Upper lobe of left lung (tissue), 6 donors: Measurements from ENCODE around the gene LILRA2. TPM values are rescaled to one million over a fixed set of nuclear protein-coding genes. Genes with fewer than 3 reads are reported as not detected.

Experiments used
- ATAC-seq, 2 donors: fragments of 200-7000 bp; cut with Tn5 transposase; one replicate each; pipeline ENCODE4 v1.9.1; 2022; ENCODE audit warnings: mild to moderate bottlenecking in 2 of 2, moderate library complexity in 2 of 2; ENCODE audit not compliant: low FRiP score in 2 of 2
- DNase-seq, 2 donors: peaks; one replicate each; pipeline ENCODE4 v3.0.0-alpha.2; 2019 to 2020
- H3K27ac ChIP-seq, 4 donors: fragments of 200-600 bp; sonication (generic); one replicate each; pipeline ENCODE4 v1.5.1; 2016 to 2019
- H3K27me3 ChIP-seq, 4 donors: fragments of 200-600 bp; sonication (generic); one replicate each; pipeline ENCODE4 v1.5.1; 2017 to 2019
- H3K36me3 ChIP-seq, 4 donors: fragments of 200-600 bp; sonication (generic); one replicate each; pipeline ENCODE4 v1.5.1; 2016 to 2019
- H3K4me1 ChIP-seq, 4 donors: fragments of 200-600 bp; sonication (generic); one replicate each; pipeline ENCODE4 v1.5.1; 2018 to 2019
- H3K4me3 ChIP-seq, 4 donors: fragments of 200-600 bp; sonication (generic); one replicate each; pipeline ENCODE4 v1.5.1; 2017 to 2019; ENCODE audit warnings: mild to moderate bottlenecking in 2 of 4, moderate library complexity in 1 of 4
- H3K9me3 ChIP-seq, 4 donors: fragments of 200-600 bp; sonication (generic); one replicate each; pipeline ENCODE4 v1.5.1; 2018 to 2019
- CTCF ChIP-seq, 6 experiments: fragments of 450-650 bp in 4 of 6; fragments of 200-600 bp in 2 of 6; sonication (generic) in 2 of 6; IDR thresholded peaks; one replicate each; pipeline ENCODE4 v1.5.1; 2016 to 2019; ENCODE audit warnings: antibody characterized with exemption in 6 of 6
- EP300 ChIP-seq, 4 donors: sonication (generic); formaldehyde crosslinking; IDR thresholded peaks; one replicate each; pipeline ENCODE4 v1.5.1; 2017; ENCODE audit warnings: antibody characterized with exemption in 4 of 4, control low read depth in 2 of 4
- POLR2A ChIP-seq, 4 donors: fragments of 450-650 bp; IDR thresholded peaks; one replicate each; pipeline ENCODE4 v1.5.1; 2016 to 2017; ENCODE audit warnings: antibody characterized with exemption in 4 of 4, mild to moderate bottlenecking in 2 of 4
- POLR2AphosphoS5 ChIP-seq, 2 donors: sonication (generic); formaldehyde crosslinking; IDR thresholded peaks; one replicate each; pipeline ENCODE4 v1.5.1; 2017; ENCODE audit warnings: antibody characterized with exemption in 2 of 2
- WGBS, 2 donors: methylation state at CpG; one replicate each; pipeline ENCODE4 v1.1.5; 2017 to 2018; 5-methylcytosine and 5-hydroxymethylcytosine counted together
- total RNA-seq, 6 donors: library from RNA; depleted of rRNA in 4 of 6; stranded (reverse); fragments of >200 nt in 4 of 6; gene quantifications; one replicate each; pipeline versions ENCODE4 v1.1.0 to v1.2.1, GENCODE V29; 2016 to 2021
- donor health status: DM: no; HTN: no; CAD: no; lungs with moderate emphysema.
- donor health status: DM: no; HTN: yes; CAD: no; lungs with severe emphysema.

Gene LILRA2
- total RNA-seq, 6 donors from 2014 or later = 0.78 to 38.4 (median 7.6) TPM

DNA sequence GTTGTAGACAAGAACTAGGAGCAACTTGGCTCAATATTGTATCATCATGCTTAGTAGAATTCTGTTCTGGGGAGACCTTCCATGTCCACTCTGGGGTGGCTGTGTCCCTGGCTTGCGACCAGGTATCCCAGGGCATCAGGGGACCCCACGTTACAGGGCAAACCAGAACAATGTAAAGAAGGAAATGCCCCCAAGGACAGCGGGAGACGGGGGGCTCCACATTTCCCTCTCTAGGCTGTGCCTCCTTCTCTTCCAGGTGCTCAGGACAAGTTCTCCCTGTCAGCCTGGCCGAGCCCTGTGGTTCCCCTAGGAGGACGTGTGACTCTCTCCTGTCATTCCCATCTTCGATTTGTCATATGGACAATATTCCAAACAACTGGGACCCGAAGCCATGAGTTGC lies 40.1 kb upstream of the LILRA2 start:
- Histone ChIP-seq H3K36me3 (no peaks in the 10 kb centered on the region), H3K27me3 (no peaks in the 10 kb centered on the region), H3K4me1 (no peaks in the 10 kb centered on the region), H3K27ac (no peak overlapping the region), H3K9me3 (no peaks in the 10 kb centered on the region), H3K4me3 (no peak overlapping the region)
- DNase-seq (no peak), ATAC-seq (no peak)
- 82 to 86% methylated on average over 3 to 8 of the region's 8 CpGs for WGBS, 2 donors
- TF ChIP-seq POLR2A (IDR thresholded peaks at IDR 0.05) (no peak), EP300 (IDR thresholded peaks at IDR 0.05) (no peak), POLR2AphosphoS5 (IDR thresholded peaks at IDR 0.05) (no peak), CTCF (IDR thresholded peaks at IDR 0.05) (no peak)

GRCh38 chr19:54534156-54534555 lies 39.4 kb upstream of the LILRA2 start:
- Histone ChIP-seq H3K9me3 (no peaks in the 10 kb centered on the region), H3K36me3 (no peaks in the 10 kb centered on the region), H3K27ac (no peak overlapping the region), H3K27me3 (no peaks in the 10 kb centered on the region), H3K4me3 (no peak overlapping the region), H3K4me1 (no peaks in the 10 kb centered on the region)
- ATAC-seq (no peak), DNase-seq (no peak)
- TF ChIP-seq CTCF (IDR thresholded peaks at IDR 0.05) = no peak
- no peak for TF ChIP-seq EP300 (IDR thresholded peaks at IDR 0.05)
- no peak for TF ChIP-seq POLR2AphosphoS5 (IDR thresholded peaks at IDR 0.05)
- TF ChIP-seq POLR2A (IDR thresholded peaks at IDR 0.05) = no peak
- 64 to 83% methylated on average over 4 to 8 of the region's 8 CpGs for WGBS, 2 donors

GRCh38 chr19:54535601-54536000 lies 38.0 kb upstream of the LILRA2 start:
- H3K4me1 ChIP-seq = no peaks in the 10 kb centered on the region
- ATAC-seq (no peak), DNase-seq (no peak)
- H3K27ac ChIP-seq = no peak overlapping the region
- TF ChIP-seq EP300 (IDR thresholded peaks at IDR 0.05) (no peak), POLR2AphosphoS5 (IDR thresholded peaks at IDR 0.05) (no peak), POLR2A (IDR thresholded peaks at IDR 0.05) (no peak), CTCF (IDR thresholded peaks at IDR 0.05) (no peak)
- WGBS, 2 donors = 86% methylated on average over 7 to 9 of the region's 9 CpGs
- no peaks in the 10 kb centered on the region for H3K9me3 ChIP-seq
- no peaks in the 10 kb centered on the region for H3K27me3 ChIP-seq
- H3K36me3 ChIP-seq = no peaks in the 10 kb centered on the region
- no peak overlapping the region for H3K4me3 ChIP-seq

- Histone ChIP-seq H3K4me3 (no peak overlapping the region), H3K36me3 (no peaks in the 10 kb centered on the region), H3K27ac (no peak overlapping the region), H3K9me3 (no peaks in the 10 kb centered on the region), H3K27me3 (no peaks in the 10 kb centered on the region), H3K4me1 (no peaks in the 10 kb centered on the region)
- no peak for TF ChIP-seq EP300 (IDR thresholded peaks at IDR 0.05)
- TF ChIP-seq POLR2AphosphoS5 (IDR thresholded peaks at IDR 0.05) = no peak
- no peak for TF ChIP-seq CTCF (IDR thresholded peaks at IDR 0.05)
- TF ChIP-seq POLR2A (IDR thresholded peaks at IDR 0.05) = no peak
- DNase-seq = no peak
- WGBS, 2 donors = 80 to 86% methylated on average over 6 to 9 of the region's 9 CpGs
- no peak for ATAC-seq
Measured at GRCh38 chr19:54536956-54537355, 36.6 kb upstream of the LILRA2 start.

DNA sequence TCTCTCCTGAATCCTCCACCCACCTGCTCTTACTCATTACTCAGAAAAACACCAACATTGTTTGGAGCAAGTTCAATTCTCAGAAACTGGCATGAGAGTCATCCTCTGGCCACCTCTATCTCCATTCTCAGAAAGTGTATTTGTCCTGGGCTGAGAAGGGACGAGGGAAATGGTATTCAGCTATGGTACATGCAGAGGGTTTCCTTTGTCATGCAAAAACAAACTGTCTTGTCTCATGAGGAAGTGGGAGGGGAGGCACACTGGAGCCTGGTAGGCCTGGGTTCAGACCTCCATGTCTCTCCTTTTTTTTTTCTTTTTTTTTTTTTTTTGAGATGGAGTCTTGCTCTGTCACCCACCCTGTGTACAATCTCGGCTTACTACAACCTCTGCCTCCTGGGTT lies 31.9 kb upstream of the LILRA2 start:
- Histone ChIP-seq H3K4me1 (no peaks in the 10 kb centered on the region), H3K36me3 (no peaks in the 10 kb centered on the region), H3K27me3 (no peaks in the 10 kb centered on the region), H3K4me3 (no peak overlapping the region), H3K9me3 (no peaks in the 10 kb centered on the region), H3K27ac (no peak overlapping the region)
- no peak for DNase-seq
- no peak for TF ChIP-seq CTCF (IDR thresholded peaks at IDR 0.05)
- no peak for TF ChIP-seq POLR2AphosphoS5 (IDR thresholded peaks at IDR 0.05)
- TF ChIP-seq EP300 (IDR thresholded peaks at IDR 0.05) = no peak
- no peak for TF ChIP-seq POLR2A (IDR thresholded peaks at IDR 0.05)
- ATAC-seq = no peak
- WGBS, 2 donors = 42 to 57% methylated on average over 2 of the region's 2 CpGs
